Measurements from ENCODE around the gene ALG2. TPM values are rescaled to one million over a fixed set of nuclear protein-coding genes. Genes with fewer than 3 reads are reported as not detected.

Gene ALG2
- total RNA-seq, 1 experiment from 2014 or later, result 69.5 TPM

GRCh38 chr9:99192786-99193465 lies 28.8 kb downstream of the ALG2 start:
- DNase-seq (ENCODE audit: low spot score), result peak; percentile 18

- DNase-seq (ENCODE audit: low spot score), result no peak
Measured at GRCh38 chr9:99190597-99191283, 31.0 kb downstream of the ALG2 start.

GRCh38 chr9:99189887-99190596 lies 31.7 kb downstream of the ALG2 start:
- DNase-seq (ENCODE audit: low spot score), result no peak

- no peak for DNase-seq (ENCODE audit: low spot score)
Measured at GRCh38 chr9:99189186-99189585, 32.6 kb downstream of the ALG2 start.

GRCh38 chr9:99187311-99187710 lies 34.4 kb downstream of the ALG2 start:
- DNase-seq (ENCODE audit: low spot score), result no peak

DNA sequence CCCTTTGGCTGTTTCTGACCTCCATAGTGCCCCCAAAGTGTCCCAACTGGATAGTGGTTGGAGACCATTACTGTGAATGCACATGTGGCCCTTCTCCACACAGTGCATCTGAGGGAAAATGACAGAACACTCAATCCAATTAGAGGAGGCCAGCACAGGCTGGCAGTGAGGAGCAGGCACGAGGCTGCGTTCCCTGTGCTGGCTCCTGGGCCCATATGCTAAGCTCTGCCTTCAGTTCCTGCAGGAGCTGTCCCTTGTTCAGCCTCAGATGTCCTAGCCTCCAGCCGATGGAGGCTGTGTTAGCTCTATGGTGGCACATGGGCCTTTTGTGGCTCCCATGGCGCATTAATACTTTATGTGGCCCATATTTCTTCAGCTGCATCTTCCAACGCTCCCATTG lies 35.8 kb downstream of the ALG2 start:
- no peak for DNase-seq (ENCODE audit: low spot score)

GRCh38 chr9:99185348-99185632 lies 36.5 kb downstream of the ALG2 start:
- no peak for DNase-seq (ENCODE audit: low spot score)

DNA sequence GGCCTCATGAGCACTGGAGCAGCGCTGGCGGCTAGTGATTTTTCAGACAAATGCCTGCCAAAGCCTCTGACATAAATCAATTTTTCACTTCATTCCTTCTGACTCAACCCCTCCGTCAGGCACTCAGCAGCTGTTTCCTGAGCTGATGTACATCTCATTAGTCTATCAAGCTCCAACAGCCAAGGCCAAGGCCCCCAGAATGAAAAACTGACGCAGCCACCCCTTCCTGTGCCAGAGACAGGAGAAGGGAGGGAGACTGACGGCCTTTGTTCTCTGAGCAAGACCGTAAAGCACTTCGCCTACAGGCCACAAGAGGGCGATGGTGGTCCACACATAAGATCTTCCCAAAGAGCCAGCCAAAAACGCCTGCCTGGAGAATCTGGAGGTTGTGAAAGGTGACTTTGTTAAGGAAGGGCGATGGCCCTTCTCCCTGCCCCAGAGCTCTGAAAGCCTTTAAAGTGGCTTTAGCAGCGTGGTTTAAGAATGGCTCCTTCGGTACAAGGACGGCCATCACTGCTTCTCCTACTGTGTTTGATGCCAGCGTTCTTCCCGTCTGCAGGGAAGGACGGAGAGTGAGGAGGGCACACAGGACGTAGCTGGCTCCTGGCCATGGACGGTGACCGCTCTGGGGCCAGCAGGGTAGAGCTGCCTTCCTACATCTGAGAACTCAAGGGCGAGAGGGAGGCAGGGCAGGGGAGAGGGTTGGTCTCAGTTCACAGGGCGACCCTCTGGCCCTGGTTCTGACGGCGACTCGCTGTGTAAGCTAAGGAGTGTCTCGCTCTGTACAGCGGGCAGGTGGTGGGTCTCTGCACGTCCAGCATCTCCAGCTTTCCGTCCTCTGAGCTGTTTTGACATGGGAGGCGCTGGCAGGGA lies 37.0 kb downstream of the ALG2 start:
- DNase-seq (ENCODE audit: low spot score), result peak; percentile 93

DNA sequence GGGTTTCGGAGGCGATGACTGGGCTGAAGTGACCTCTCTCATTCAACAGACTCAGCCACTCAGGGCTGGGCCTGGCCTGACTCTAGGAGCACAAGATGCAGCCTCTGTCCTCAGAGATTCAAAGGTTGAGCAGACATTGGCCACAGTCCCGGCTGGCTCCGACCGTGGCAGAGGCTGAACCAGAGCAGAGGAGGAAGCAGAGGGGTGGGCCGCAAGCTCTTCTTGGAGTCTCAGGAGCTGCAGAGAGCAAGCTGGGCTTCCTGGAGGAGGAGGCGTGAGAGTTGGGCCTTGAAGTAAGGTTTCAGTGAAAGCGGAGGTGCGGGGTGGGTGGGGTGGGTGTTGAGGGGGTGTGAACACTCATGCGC lies 37.6 kb downstream of the ALG2 start:
- no peak for DNase-seq (ENCODE audit: low spot score)

DNA sequence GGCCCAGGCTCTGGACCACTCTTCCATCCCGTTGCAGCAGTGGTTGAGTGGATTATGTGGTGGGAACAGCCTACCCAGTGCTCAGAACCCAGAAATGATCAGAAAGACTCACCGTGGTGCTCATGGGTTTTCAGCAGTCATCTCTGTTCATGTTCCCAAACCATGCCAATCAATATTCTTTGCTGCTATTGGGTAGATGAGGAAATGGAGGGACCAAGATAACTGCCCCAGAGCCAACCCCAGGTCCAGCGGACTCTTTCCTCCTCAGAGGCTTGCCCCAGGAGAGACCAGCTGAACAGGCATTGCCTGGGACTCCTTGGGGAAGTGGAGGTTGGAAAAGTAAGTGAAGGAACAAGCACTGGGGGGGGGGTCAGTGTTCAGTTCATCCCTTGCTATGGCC lies 38.1 kb downstream of the ALG2 start:
- no peak for DNase-seq (ENCODE audit: low spot score)

DNA sequence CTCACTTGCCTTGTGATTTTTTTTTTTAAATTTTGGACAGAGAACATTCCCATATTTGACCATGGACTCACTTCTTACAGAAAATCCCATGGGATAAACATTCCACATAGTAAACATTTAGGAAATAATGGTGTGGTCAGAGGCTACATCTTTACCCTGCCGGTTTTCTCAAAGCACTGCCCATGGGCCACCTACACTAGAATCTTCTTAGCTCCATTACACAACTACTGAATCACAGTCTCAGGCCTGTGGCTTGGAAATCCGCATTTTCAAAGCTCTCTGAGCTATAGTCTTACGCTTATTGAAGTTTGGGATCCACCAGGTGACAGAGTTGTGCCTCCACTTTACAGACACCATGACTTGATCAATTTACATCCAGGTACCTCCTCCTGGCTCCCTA lies 39.4 kb downstream of the ALG2 start:
- no peak for DNase-seq (ENCODE audit: low spot score)

GRCh38 chr9:99181621-99182020 lies 40.1 kb downstream of the ALG2 start:
- DNase-seq (ENCODE audit: low spot score), result peak; percentile 65

GRCh38 chr9:99181206-99181605 lies 40.5 kb downstream of the ALG2 start:
- no peak for DNase-seq (ENCODE audit: low spot score)

GRCh38 chr9:99180662-99181061 lies 41.1 kb downstream of the ALG2 start:
- DNase-seq (ENCODE audit: low spot score), result no peak

DNA sequence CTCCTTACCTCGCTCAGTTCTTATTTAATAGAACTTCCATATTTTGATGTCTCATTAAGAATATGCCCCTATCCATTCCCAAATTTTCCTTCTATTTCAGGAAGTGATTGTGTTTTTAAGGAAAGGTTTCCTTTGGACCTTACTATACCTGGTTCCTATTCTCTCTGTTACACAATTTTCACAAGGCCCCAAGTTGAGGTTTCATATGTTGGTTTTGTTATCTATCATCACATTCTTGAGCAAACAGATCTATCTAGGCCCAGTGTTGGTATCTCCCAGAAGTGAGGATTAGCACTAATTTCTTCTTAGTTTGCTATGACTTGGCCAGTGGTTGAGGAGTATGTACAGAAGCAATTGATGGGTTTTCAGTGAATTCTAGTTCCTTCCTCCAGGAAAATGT lies 41.5 kb downstream of the ALG2 start:
- DNase-seq (ENCODE audit: low spot score), result no peak

- DNase-seq (ENCODE audit: low spot score), result no peak
Measured at GRCh38 chr9:99178912-99179872, 42.5 kb downstream of the ALG2 start.

DNA sequence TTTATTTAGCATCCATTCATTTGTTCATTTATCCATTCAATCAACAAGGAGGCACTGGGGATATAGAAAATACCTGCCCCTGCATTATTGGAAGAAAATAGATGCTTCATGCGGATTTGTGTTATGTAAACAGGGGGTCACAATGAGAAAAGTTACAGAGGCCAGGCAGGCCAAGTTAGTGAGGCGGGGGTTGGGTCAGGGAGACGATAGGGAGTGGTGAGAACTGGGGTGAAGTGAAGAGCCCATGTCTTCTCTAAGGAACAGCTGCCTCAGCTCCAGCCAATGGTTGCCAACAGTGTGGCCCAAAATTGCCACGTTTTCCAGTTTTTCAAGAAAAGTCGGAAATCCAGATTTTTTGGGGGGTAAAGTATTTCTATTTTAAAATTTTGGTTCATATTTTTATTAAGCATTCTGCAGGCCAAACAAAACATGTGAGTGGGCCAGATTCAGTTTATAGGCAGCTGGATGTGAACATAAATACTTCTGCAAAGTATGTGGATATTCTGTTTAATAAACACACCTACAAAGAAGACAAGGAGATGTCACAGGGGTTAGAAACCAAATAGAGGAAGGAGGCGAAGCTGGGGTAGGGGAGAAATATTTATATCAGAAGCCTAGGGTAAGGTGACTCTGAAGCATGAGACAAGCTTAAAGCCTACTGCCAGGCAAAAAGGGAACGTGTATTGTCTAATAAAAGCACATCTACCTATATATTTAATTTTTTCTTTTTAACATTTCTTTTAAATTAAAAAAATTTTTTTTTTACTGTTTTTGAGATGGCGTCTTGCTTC lies 44.0 kb downstream of the ALG2 start:
- DNase-seq (ENCODE audit: low spot score), result no peak

- DNase-seq (ENCODE audit: low spot score), result no peak
Measured at GRCh38 chr9:99176527-99177013, 45.2 kb downstream of the ALG2 start.

DNA sequence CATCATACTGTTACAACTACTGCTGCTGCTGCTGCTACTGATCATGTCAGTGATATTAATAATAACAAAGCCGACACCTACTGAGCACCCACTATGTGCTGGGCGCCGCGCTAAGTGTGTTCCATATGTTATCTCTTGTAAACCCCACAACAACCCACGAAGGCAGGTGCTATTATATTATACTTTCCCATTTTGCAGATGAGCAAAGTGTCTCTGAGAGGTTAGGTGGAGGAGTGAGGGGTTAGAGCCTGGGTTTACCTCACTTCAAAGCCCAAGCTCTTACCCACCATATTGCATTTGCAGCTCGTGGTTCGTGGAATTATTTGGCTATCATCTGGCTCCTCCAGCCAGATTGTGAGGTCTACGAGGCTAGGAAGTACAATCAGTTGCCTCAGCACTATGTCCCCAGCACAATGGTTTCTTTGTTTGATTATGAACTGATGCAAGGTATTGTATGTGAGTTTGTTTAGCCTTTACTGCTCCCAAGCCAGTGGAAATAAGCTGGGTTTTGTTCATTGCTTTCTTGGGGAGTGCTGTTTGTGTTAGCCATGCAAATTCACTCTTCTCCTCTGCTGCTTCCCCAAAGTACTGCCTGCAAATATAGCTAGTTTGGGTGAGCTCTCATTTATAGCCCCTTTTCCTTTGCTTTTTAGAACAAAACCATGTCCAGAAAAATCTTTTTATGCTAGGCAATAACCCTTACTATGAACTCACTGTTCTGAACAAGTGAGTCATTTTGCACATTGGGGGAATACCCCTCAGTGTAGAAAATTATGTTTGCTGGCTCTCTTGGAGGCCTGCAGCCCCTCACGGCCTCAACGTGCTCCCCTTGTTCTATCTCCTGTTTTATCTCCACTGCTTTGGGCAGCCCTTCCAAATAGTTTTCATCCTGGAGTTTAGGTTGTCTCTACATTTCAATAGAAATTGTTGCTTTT lies 47.9 kb downstream of the ALG2 start:
- DNase-seq (ENCODE audit: low spot score), result no peak

Measured in A172 (cell line).